HG03521 (cell line): ENCODE measurements around the gene KLHDC8A.

Source experiments
- ATAC-seq: cut with Tn5 transposase; IDR thresholded peaks from one replicate; pipeline ENCODE4 v1.9.1; 2021; ENCODE audit warnings: mild to moderate bottlenecking, moderate library complexity; ENCODE audit not compliant: unreplicated experiment

The KLHDC8A gene

DNA sequence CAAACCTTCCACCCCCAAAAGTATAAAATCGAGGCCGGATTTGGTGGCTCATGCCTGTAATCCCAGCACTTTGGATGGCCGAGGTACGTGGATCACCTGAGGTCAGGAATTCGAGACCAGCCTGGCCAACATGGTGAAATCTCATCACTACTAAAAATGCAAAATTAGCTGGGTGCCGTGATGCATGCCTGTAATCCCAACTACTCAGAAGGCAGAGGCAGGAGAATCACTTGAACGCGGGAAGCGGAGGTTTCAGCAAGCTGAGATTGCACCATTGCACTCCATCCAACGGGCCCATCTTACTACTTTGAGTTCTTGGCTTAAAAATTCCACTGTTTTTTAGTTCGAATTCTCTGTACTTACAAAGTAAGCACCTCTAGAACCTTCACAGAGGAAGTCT, 11.0 kb downstream of the KLHDC8A start:
- no peak for ATAC-seq

DNA sequence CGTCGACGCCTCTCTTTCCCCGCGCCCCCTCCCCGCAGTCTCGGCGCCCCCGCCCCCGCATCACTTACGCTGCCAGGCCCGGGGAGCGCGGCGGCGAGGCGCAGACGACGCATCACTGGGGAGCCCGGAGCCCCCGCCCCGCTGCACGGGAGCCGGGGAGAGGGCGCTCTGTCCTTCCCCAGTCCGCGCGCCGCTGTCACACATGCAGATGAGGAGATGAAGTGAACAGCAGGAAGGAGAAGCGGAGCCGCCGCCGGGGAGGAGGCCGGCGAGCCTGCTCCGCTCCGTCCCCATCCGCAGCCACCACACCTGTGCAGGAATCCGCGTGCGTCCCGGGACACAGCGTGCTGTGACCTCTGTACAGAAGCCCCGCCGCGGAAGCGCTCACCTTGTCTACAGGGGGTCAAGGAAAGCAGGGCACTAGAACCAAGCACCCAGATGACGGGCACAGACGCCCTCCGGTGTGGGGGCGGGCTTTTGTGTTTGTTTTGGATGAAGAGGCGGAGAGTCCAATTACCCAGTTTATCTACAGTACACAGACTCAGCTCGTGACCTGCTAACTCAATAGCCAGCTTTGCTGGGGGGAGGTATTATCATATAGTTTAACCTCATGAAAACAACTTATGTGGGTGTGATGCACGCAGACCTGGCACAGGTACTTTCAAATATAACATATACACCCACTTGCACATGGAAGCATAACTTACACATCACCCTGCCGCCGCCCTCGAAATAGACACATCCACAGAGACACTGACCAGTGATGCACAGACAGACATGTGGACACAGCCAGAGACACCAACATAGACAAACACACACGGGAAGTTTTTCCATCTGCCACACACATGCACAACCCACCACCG, 12.4 kb downstream of the KLHDC8A start:
- ATAC-seq, result no peak

DNA sequence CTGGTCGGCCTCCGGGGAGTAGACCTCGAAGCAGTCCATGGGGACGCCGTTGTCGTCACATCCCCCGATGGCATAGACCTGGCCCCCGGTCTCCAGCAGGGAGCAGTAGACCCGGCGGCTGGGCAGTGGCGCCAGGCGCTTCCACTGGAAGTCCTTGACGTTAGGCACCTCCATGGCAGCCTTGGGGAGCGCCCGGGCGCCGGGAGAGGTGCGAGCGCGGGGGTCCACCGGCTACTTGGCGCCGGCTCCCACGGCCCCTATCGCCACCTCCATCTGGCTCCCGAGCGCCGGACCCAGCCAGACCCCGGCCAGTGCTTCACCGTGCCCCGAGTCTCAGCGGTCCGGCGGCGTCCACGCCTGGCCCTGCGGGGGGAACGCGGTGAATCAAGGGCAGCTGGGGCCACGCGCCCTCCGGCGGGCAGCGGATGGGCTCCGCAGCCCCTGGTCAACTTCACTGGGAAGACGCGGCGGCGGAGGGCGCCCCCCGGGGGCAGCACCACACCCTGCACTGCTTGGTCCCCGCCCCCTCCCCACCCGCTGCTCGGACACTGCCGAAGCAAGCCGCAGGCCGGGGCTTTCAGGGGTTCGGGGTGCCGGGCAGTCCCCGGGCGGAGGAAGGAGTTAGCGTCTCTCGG, 13.2 kb downstream of the KLHDC8A start:
- ATAC-seq, result no peak

DNA sequence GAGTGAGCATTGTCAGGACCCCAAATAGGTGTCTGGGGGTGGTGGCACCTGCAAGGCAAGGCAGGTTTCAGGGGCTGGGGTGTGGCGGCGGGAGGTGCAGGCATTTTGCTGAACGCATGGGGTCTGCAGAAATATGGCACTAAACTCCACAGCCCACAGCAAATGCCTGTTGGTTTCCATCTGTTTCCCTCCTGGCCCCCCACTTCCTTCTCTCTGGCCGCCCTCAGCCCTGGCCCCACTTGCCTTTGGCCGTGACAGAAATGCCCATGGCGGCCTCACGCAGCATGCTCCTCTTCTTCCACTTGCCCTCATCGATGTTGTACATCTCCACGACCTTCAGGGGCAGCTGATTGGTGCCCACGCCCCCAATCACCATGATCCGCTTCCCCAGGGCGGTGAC, 13.7 kb downstream of the KLHDC8A start:
- no peak for ATAC-seq

DNA sequence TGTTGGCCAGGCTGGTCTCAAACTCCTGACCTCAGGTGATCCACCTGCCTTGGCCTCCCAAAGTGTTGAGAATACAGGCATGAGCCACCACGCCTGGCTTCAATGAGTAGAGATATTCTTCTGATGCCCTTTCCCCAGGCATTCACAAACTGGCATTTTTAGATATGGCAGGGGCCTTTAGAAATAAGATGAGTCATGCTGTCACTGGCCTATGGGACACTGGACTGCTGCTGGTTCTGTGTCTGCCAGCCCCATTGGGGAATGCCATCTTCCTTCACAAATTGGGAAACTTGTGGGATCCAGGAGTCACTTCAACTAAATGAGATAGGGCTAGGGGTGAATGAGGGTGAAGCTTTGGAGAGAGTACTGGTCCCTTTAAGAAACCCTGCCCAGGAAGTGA, 16.0 kb downstream of the KLHDC8A start:
- ATAC-seq, result no peak

DNA sequence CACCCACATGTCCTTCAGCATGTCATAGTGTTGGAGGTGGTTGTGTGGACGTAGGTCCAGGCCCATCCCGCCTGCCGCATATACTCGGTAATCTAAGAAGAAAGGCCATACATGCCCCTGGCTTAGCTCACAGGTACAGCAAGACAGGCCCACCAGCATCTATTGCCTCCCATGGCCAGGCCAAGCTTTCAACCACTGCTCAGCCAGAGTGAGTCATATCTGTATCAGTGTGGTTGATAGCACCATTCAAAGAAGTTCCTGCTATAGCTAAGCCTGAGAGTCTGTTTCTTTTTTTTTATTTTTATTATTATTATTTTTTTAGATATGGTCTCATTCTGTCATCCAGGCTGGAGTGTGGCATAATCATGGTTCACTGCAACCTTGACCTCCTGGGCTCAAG, 17.0 kb downstream of the KLHDC8A start:
- peak; percentile 59 for ATAC-seq

DNA sequence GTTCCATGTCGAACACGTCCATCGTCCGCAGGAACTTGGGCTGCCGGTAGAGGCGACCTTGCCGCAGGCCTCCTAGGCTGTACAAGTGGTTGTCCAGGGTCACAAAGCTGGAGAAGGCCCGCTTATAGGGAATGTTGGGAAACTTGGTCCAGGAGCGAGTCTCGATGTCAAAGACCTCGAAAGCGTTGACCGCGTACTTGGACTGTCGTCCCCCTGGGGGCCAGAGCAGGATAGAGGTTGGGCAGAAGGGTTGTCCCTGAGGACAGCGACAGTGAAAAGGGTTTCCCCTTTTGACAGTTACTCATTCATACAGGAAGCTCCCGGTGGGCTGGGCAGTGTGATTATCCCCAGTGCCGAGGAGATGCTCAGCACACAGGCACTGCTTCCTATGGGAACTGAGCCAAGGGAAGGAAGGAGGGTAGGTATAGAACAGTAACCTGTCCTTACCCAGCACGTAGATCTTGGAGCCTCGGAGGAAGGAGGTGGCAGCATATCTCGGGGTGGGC, 17.5 kb downstream of the KLHDC8A start:
- no peak for ATAC-seq

DNA sequence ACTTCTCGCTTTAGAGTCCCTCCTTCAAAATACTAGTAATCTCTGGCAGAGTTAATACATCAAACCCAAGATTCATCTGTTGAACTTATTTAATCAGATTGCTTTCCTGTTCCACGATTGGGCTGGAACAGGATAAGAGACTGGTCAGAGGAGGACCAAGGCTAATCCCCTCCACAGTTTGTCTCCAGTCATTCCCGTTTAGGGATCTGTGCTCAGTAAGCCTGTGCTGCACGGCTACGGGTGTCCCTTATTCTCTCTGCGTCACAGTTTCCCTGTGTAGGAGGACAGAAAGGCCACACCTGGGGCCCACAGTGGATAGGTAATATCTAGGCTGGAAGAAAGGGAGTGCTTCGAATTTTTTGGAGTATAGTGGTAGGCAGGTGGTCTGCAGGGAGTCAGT, 18.7 kb downstream of the KLHDC8A start:
- ATAC-seq, result no peak

DNA sequence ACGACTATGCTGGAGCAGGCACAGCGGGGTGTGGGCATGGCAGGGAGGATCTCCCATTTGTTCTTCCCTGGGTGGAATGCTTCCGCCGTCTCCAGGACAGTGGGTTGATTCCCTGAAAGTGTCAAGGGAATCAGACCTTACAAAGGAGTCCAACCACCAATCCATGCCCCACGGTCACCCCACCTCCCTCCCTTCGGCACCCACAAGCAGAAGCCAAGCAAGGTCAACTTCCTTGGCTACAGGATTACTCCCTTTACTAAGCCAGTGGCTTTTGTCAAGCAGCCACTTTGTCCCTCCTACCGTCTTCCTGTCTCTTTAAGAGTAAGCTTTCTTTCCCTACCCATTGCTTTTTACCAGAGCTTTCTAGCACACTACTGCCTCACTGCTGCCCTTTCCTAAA, 19.2 kb downstream of the KLHDC8A start:
- ATAC-seq, result no peak

DNA sequence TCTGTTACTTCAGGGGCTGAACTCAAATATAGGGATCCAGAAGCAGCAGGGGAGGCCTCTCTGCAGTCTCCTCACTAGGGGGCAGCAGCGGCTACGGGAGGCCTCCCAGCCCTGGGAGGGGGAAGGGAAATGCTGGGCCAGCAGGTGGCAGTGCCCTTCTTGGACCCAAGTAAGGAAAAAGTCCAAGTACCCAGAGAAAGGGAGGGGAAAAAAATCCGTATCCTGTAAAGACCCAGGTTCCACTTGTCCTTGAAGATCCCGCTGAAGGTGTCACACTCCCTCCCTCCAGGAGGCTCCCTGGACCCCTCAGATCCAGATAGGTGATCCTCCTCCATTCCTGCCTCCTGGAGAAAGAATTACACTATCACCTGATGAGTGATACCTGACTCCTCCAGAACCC, 21.0 kb downstream of the KLHDC8A start:
- no peak for ATAC-seq

DNA sequence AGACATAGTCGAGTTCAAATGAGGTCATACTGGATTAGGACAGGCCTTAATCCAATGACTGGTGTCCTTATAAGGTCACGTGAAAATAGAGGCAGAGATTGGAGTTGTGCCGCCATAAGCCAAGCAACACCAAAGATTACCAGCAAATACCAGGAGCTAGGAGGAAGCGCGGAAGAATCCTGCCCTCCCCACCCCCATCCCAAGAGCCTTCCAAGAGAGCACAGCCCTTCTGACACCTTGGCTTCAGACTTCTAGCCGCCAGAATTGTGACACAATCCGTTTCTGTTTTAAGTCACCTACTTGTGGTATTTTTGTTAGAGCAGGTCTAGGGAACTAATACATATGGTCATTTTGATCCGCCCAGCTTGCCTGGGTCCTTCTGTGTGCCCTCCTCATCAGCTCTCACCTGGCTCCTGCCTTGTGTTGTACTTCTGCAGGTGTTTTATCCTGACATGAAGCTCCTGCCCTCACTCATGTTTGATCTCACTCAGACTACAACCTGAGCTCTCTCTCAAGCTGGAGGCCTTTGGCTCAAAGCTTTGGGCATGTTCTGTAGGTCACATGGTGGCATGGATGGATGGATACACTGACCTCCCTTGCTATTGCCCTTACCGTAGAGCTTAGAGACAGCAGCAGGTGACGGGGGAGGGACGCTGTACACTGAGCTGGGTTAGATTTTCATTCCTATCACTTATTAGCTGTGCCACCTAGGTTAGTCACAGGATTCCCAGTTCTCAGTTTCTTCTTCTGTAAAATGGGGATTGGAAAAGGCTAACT, 24.5 kb downstream of the KLHDC8A start:
- no peak for ATAC-seq

DNA sequence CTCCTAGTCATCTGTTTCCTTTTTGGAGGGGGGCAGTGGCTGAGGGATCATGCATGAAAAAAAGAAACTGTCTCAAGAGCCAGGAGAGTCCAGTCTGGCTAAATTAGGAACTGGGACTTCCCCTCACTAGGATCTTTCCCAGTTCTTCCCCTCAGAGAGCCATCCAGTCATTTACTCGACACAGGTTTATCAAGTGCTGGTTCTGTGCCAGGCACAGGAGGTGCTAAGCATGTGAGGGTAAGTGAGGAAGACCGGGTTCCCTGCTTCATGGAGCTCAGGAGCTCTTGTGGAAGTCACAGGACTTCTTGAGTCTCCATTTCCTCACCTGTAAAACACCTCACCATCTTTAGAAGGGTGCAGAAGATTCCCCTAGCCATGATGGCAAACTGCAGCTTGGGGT, 26.6 kb downstream of the KLHDC8A start:
- ATAC-seq, result no peak

DNA sequence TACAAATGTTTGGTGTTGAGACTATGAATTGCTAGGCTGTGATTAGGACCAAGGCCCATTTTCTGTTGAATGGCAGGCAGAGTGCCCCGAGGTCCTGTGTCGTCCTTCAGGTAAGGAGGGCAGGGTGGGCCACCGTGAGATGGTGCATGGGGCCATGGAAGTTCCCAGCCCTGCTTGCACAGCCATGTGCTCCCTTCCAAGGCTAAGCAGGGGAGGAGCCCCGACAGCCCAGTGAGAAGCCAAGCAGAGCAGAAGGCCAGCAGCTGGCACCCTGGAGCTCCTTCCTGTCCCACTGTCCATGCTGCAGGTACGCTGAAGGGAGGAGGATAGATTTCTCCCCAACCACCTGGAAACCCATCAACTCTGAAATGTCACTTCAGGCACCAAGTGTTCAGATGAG, 27.0 kb downstream of the KLHDC8A start:
- ATAC-seq, result no peak

DNA sequence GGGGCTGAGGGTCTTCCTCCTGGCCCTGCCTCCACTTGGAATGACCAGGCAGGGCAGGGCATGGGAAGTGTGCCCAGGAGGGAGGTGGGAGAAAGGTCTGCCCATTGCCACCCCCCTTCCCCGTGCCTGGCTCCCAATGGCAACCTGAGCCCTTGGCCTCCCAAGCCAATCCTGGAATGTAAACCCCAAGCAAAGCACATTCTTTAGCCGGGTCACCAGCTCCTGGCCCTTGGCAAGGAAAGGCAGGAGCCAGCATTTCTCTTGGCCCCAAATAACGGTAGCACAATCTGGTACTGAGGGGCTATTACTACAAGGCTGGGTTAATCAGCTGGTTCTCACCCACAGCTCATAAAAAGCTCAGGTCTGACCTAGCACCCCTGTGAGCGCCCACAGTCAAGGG, 28.2 kb downstream of the KLHDC8A start:
- no peak for ATAC-seq

DNA sequence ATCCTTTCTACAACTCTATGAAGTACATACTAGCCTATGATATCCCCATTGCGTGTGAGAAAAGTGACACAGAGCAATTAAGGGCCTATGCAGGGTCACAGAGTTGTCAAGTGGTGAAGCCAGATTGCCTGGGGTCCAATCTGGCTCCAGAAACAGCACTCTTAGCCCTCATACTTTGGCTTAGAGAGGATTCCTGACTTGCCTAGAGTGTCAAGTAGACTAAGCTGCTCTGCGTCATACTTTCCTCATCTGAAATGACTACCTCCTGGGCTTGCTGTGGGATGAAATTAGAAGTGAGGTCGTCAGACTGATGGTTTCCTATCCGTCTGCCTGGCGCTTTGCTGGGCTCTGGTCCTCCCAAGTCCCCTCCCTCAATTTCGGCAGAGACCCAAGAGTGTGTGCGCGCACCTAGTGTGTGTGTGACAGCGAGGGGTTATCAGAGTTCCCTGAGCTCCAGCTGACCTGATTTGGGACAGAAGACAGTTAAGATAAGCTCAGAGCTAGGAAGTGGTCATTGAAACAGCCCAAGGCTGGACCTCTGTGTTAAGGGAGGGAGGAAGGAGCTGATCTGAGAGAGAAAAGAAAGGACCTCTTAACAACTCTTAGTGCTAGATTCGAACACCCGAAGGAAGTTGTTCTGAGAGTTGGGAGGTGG, 29.8 kb downstream of the KLHDC8A start:
- no peak for ATAC-seq

DNA sequence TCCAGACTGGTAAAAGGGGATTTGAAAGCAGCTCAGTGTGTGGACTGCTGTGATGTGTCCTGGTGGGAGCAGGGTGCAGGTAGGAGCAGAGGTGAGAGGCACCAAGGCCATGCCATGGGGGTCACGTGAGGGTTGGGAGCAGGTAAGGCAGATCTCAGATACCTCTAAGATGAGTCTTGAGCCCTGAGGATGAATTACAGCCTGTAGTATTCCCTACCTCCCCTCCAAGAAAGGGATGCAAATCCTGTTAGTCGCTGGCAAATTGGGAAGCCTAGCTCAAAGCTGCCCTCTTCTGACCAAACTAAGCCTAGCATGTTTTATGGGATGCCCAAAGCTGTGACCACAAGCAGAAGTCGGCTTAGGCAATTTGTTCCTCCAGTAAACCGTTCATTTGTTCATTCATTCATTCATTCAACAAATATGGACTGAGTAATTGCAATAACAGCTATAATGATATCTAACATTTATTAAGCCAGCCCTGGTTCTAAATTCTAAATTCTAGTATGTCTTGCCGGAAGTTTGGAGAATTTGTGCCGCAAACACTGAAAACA, 31.3 kb downstream of the KLHDC8A start:
- no peak for ATAC-seq

DNA sequence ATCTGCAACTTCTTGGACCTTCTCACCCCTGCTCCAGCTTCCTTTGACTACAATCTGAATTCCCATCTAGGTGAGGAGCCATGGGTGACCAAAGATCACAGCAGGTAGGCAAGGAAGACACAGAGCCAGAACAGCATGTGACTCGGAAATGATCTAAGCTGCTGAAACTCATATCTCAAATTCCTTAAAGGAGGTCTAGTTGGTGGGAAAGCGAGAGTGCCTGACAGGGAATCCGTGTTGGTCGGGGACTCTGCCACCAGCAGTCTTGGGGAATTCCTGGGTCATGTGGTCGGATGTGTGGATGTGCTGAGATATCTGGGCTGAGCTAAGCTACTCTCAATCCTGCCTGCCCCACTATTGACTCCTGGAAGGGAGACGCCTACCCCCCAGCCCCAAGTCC, 31.9 kb downstream of the KLHDC8A start:
- ATAC-seq, result no peak

DNA sequence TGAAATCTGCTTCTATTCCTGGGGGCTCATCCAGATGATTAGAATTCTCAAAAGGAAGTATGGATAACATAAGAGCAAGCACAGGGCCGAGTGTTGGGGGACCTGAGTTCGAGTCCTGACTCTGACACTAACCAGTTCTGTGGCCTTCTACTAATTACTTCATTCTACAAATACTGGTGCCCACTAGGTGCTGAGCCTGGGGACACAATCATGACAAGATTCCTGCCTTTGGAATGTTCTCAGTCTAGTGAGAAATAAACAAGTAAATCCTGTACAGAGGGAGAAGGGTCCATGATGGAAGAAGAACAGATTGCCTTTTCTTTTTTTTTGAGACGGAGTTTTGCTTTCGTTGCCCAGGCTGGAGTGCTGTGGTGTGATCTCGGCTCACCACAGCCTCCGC, 32.9 kb downstream of the KLHDC8A start:
- ATAC-seq, result no peak

DNA sequence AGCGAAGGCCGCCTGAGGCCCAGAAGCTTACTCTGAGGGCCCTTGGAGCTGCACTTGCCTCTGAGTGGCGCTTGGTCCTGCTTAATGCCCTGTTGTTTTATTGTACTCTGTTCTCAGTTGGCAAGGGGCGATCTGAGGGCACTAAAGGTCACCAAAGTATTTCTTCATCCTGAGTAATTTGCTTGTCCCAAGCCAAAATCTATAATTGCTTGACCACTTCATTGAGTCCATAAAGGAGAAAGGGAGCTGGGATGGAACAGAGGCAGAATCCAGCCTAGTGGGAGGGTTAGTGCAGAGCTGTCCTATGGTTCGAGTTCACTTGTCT, 34.8 kb downstream of the KLHDC8A start:
- ATAC-seq, result no peak

DNA sequence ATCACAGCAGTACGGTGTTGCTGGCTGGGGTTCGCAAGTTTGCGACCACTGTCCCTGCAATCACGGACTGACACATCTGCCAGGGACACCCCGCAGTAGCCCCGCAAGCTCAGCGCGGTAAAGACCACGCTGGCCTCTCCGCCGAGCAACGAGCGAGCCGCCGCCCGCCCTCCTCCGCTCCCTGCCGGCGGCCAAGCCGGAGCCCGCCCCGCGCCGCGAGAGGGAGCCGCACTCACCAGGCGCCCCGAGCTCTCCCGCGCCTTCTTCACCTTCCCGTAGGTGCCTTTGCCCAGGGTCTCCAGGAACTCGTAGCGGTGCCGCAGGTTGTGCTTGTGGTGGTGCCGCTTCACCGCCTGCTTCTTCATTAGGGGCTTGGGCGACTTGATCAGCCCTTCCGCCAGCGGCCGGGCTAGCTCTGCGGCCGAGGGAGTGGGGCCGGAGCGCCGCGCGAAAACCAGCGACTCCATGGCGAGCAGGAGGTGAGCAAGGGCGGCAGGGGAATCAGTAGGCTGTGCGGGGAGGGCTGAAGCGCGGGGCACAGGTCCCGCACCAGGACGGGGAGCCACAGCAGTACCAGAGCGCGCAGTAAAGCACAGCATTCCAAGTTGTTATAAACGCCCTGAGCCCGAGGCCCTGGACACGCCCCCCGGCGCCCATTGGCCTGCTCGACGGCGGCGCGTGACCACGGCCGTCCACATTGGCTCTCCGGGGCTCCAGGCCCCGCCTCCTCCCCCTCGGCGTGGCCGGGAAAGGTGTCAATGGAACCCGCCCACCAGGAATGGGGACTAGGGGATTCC, 35.4 kb downstream of the KLHDC8A start, which contains the start of gene NUAK2:
NUAK2 (minus strand) TSS at position 584 of the 797 bp plus-strand sequence; CDS start at position 467, 117 bp downstream.
- ATAC-seq, result no peak
